OCI-LY1 (cell line): ENCODE results near the gene CELA2A.

ENCODE experiments used
- CTCF ChIP-seq: fragments of 200-600 bp; sonication (generic), shearing (Covaris generic); IDR thresholded peaks from 2 replicates; pipeline ENCODE4 v1.5.1; 2017; ENCODE audit warnings: mild to moderate bottlenecking, antibody characterized with exemption, low read length, moderate library complexity, mixed read lengths
- EZH2 ChIP-seq: fragments of 200-600 bp; sonication (generic), shearing (Covaris generic); IDR thresholded peaks from 2 replicates; pipeline ENCODE4 v1.8.0; 2017; ENCODE audit warnings: borderline replicate concordance, mixed run types, mild to moderate bottlenecking, antibody characterized with exemption, low read length, moderate library complexity, mixed read lengths

DNA sequence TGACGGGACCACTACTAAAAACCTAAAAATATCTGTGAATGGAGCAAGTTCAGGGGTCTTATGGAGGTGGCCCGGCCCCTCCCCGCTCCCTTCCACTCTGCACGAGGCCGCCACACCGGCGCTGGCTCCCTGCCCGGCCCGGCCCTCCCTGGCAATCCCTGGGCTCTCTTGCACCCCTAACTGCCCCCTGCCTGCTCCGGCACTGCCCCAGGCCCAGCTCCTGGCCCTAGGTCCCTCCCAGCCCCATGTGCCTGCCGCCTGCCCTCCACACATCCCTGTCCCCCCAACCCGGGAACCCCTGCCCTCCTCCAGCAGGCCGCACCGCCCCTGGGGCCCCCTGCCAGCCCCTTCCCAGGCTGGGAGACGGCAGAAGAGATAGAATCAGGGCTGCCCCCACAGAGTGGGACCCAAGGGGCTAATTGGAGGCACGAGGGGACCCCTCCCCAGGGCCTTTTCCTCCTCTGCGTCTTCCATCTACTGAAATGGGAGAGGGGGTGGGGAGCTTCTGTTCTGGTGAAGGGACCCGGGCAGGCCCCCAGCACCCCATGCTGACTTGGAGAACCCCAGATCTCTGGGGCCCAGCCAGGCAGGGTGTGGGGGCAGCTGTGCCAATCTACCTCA, 27.6 kb upstream of the CELA2A start:
- TF ChIP-seq EZH2 (no peak), CTCF (no peak)
